GM12878 (cell line): ENCODE measurements around the gene SECISBP2. TPM values are rescaled to one million over a fixed set of nuclear protein-coding genes. Genes with fewer than 3 reads are reported as not detected.

Experiments used
- ATAC-seq: fragments of 200-7000 bp; cut with Tn5 transposase; 3 replicates; pipeline ENCODE4 v1.9.1; 2020; ENCODE audit warnings: mild to moderate bottlenecking, moderate library complexity
- BruUV-seq: library from RNA; stranded (reverse); fragments of 400-500 nt; replicated peaks from 2 replicates; lab custom pipeline; 2021; lab: Mats Ljungman, UMichigan
- CTCF ChIA-PET: fragments of 300-600 bp; sonication (Branson Sonifier 250); formaldehyde crosslinking; extraction: SDS; loops from one replicate; lab custom pipeline; 2021; ENCODE audit warnings: inconsistent platforms; lab: Yijun Ruan, JAX
- POLR2A ChIA-PET: fragments of 350-600 bp; formaldehyde crosslinking; extraction: SDS; loops from one replicate; lab custom pipeline; 2021; ENCODE audit warnings: inconsistent platforms; lab: Charles Lee
- RAD21 ChIA-PET: fragments of 300-600 bp; sonication (Branson Sonifier 250); formaldehyde crosslinking; loops from one replicate; lab custom pipeline; 2023; ENCODE audit warnings: antibody characterized with exemption; ENCODE audit not compliant: unreplicated experiment; lab: Charles Lee
- SMC1A ChIA-PET: fragments of 300-600 bp; sonication (Branson Sonifier 250); formaldehyde crosslinking; loops from one replicate; lab custom pipeline; 2023; ENCODE audit not compliant: unreplicated experiment, uncharacterized antibody; lab: Charles Lee
- DNase-seq: peaks from one replicate; pipeline ENCODE4 v3.0.0-alpha.2; 2011; ENCODE audit warnings: low read depth, low spot score
- FAIRE-seq: peaks from 3 replicates; lab custom pipeline; 2011; peaks lifted over from hg19 to GRCh38; lab: Jason Lieb, UNC
- H2AFZ ChIP-seq: 2 replicates; pipeline ENCODE4 v1.6.0; 2011; ENCODE audit warnings: low read depth, low read length, control low read depth; ENCODE audit not compliant: control insufficient read depth
- H3K27ac ChIP-seq: 2 replicates; pipeline ENCODE4 v1.5.1; 2011; ENCODE audit warnings: control low read depth; ENCODE audit not compliant: control insufficient read depth, insufficient read depth
- H3K27me3 ChIP-seq, 2 experiments: replicated peaks in 1 of 2; 2 replicates each; pipeline versions ENCODE4 v1.6.0 to v1.6.1; 2011; ENCODE audit warnings: low read length in 1 of 2; ENCODE audit not compliant: control insufficient read depth in 2 of 2, insufficient read depth in 2 of 2
- H3K36me3 ChIP-seq, 2 experiments: 2 replicates each; pipeline ENCODE4 v1.5.1; 2011; ENCODE audit warnings: low read length in 1 of 2; ENCODE audit not compliant: control insufficient read depth in 2 of 2, insufficient read depth in 2 of 2
- H3K4me1 ChIP-seq: 2 replicates; pipeline ENCODE4 v1.6.1; 2011; ENCODE audit warnings: mild to moderate bottlenecking, low read length, moderate library complexity, mixed read lengths; ENCODE audit not compliant: control insufficient read depth, insufficient read depth
- H3K4me2 ChIP-seq: 2 replicates; pipeline ENCODE4 v1.6.0; 2011; ENCODE audit warnings: control low read depth; ENCODE audit not compliant: control insufficient read depth, insufficient read depth
- H3K4me3 ChIP-seq: fragments of 200-600 bp; sonication (generic); 2 replicates; pipeline ENCODE4 v1.5.1; 2016
- H3K79me2 ChIP-seq: 2 replicates; pipeline ENCODE4 v1.6.0; 2011; ENCODE audit warnings: low read length; ENCODE audit not compliant: control insufficient read depth, insufficient read depth
- H3K9ac ChIP-seq: 2 replicates; pipeline ENCODE4 v1.8.0; 2011; ENCODE audit warnings: low read length, control low read depth, mixed read lengths; ENCODE audit not compliant: control insufficient read depth, insufficient read depth
- H3K9me3 ChIP-seq: replicated peaks from 3 replicates; pipeline ENCODE4 v1.5.1; 2011; ENCODE audit warnings: mild to moderate bottlenecking, low read length; ENCODE audit not compliant: control insufficient read depth, insufficient read depth
- H4K20me1 ChIP-seq: 2 replicates; pipeline ENCODE4 v1.6.0; 2011; ENCODE audit not compliant: control insufficient read depth, insufficient read depth
- ATF2 ChIP-seq: IDR thresholded peaks from 2 replicates; pipeline ENCODE4 v1.6.1; 2012; ENCODE audit warnings: low read length, inconsistent platforms
- BACH1 ChIP-seq: fragments of 450-650 bp; IDR thresholded peaks from 2 replicates; pipeline ENCODE4 v1.6.1; 2017; ENCODE audit warnings: mild to moderate bottlenecking, borderline replicate concordance
- CHD2 ChIP-seq: IDR thresholded peaks from 2 replicates; pipeline ENCODE4 v1.6.1; 2011; ENCODE audit warnings: low read depth, low read length, improper control_type of control experiment, borderline replicate concordance
- EP300 ChIP-seq, 2 experiments: fragments of 150-350 bp in 1 of 2; IDR thresholded peaks; 2 replicates each; pipeline ENCODE4 v1.6.1; 2011 to 2012; ENCODE audit warnings: low read depth in 2 of 2, low read length in 2 of 2, borderline replicate concordance in 1 of 2, improper control_type of control experiment in 1 of 2, inconsistent platforms in 1 of 2; ENCODE audit not compliant: control insufficient read depth in 1 of 2
- FOXM1 ChIP-seq: IDR thresholded peaks from 2 replicates; pipeline ENCODE4 v1.6.1; 2012; ENCODE audit warnings: low read depth, mild to moderate bottlenecking, inconsistent platforms, low read length, moderate library complexity
- IKZF1 ChIP-seq: fragments of 450-650 bp; conservative IDR thresholded peaks from 2 replicates; pipeline ENCODE4 v1.6.1; 2017; ENCODE audit warnings: antibody characterized with exemption, mild to moderate bottlenecking
- IKZF2 ChIP-seq, 2 experiments: fragments of 450-650 bp; IDR thresholded peaks; 2 replicates each; pipeline ENCODE4 v1.6.1; 2017; ENCODE audit warnings: mild to moderate bottlenecking in 2 of 2, moderate library complexity in 2 of 2
- MEF2A ChIP-seq: IDR thresholded peaks from 2 replicates; pipeline ENCODE4 v1.6.1; 2011; ENCODE audit warnings: low read depth, mild to moderate bottlenecking, low read length, moderate library complexity; ENCODE audit not compliant: insufficient read depth
- MEF2B ChIP-seq: fragments of 450-650 bp; IDR thresholded peaks from 2 replicates; pipeline ENCODE4 v1.6.1; 2018; ENCODE audit warnings: mild to moderate bottlenecking, moderate library complexity; ENCODE audit not compliant: partially characterized antibody, poor library complexity, severe bottlenecking
- SREBF1 ChIP-seq: IDR thresholded peaks from 2 replicates; pipeline ENCODE4 v1.6.1; 2012; ENCODE audit warnings: mild to moderate bottlenecking, low read length
- SUPT20H ChIP-seq: IDR thresholded peaks from 2 replicates; pipeline ENCODE4 v1.6.1; 2011; ENCODE audit warnings: low read depth, mild to moderate bottlenecking, low read length, moderate library complexity, borderline replicate concordance; ENCODE audit not compliant: control insufficient read depth
- TAF1 ChIP-seq: IDR thresholded peaks from 2 replicates; pipeline ENCODE4 v1.6.1; 2011; ENCODE audit warnings: mild to moderate bottlenecking, low read depth, low read length, borderline replicate concordance
- TCF7 ChIP-seq: IDR thresholded peaks from 2 replicates; pipeline ENCODE4 v1.6.1; 2014; ENCODE audit warnings: antibody characterized with exemption, borderline replicate concordance
- ZNF24 ChIP-seq: fragments of 450-650 bp; IDR thresholded peaks from 2 replicates; pipeline ENCODE4 v1.6.1; 2017; ENCODE audit warnings: antibody characterized with exemption, mild to moderate bottlenecking
- WGBS: methylation state at CpG from one replicate; pipeline ENCODE4 v1.1.6; 2016; ENCODE audit warnings: low lambda C conversion rate; ENCODE audit not compliant: insufficient replicate concordance, insufficient coverage; ENCODE audit errors: missing lambda C conversion rate; 5-methylcytosine and 5-hydroxymethylcytosine counted together
- in situ Hi-C: fragments of 300-500 bp; cut with MboI; formaldehyde crosslinking; loops from 9 replicates; pipeline ENCODE4 v1.14.3; 2018; ENCODE audit warnings: mixed read lengths
- intact Hi-C: fragments of 100-400 bp; cut with micrococcal nuclease; formaldehyde crosslinking; loops from one replicate; pipeline ENCODE4 v1.14.2; 2022; ENCODE audit not compliant: unreplicated experiment
- polyA plus RNA-seq, 11 experiments: library from polyadenylated mRNA; depleted of rRNA in 4 of 11; unstranded in 6 of 11; stranded (reverse) in 5 of 11; fragments of >200 nt; fragmentation: Nextera tagmentation in 4 of 11; fragmentation: Illumina TruSeq in 1 of 11; extraction: Ambion mirVana in 4 of 11; extraction: Trizol in 1 of 11; gene quantifications; 1 replicate in 1 of 11; 2 replicates in 10 of 11; pipeline versions ENCODE4 v1.2.1 to v1.2.3, GENCODE V29; 2011 to 2016; ENCODE audit warnings: inconsistent platforms in 2 of 11, missing spikeins in 2 of 11, low read depth in 1 of 11
- total RNA-seq, 4 experiments: library from RNA; depleted of rRNA in 3 of 4; stranded (reverse); fragments of >200 nt in 3 of 4; fragmentation: Illumina TruSeq in 1 of 4; extraction: Trizol in 1 of 4; gene quantifications; 2 replicates each; pipeline versions ENCODE4 v1.2.1 to v1.2.3, GENCODE V29; 2013 to 2021
- TF ChIP-seq, protein P1 (sequence below): IDR thresholded peaks from 2 replicates; pipeline ENCODE4 v1.6.1; 2011; ENCODE audit warnings: low read depth, low read length, improper control_type of control experiment, borderline replicate concordance

Gene SECISBP2
- total and polyA plus RNA-seq, 10 of the 15 experiments (the other 5 are each of a cell fraction or from before 2014, with no cell fraction given), result 4.6 to 50.5 (median 31.9) TPM

DNA sequence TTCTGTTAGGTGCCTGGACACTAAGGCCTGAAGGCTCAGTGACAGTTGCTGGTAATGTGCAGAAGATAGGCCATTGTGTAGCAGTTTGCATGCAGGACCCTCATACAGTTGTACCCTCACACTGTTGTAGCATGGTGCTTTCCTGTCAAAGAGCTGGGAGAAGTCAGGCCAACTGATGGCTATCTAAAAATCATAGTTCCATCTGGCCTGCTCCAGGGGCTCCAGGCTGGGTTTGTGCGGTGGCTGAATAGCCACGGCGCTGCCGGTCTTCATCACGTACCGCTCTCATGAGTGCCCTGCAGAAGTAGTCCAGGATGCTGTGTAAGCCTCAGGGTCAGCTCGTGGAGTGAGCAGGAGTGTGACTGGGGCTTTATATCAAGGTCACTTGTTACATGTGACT, 12.2 kb downstream of the SECISBP2 start:
- ChIA-PET SMC1A (no interaction called here), CTCF (interaction anchor here (1.0 kb wide), 1 partner anchor 12 kb away, joined by 4 read pairs; no protein-coding TSS in a partner anchor), RAD21 (no interaction called here), POLR2A (no interaction called here)
- H3K4me2 ChIP-seq, result no peak overlapping the region
- intact Hi-C loops, result no loop called here
- H3K9me3 ChIP-seq, result no peaks in the 10 kb centered on the region
- no peaks in the 10 kb centered on the region for H4K20me1 ChIP-seq
- no peak for DNase-seq
- TF ChIP-seq TAF1, result no peak
- TF ChIP-seq CHD2, result no peak
- no peak for TF ChIP-seq TCF7
- no peak for TF ChIP-seq SUPT20H
- in situ Hi-C loops, result no loop called here
- no peaks in the 10 kb centered on the region for H3K4me1 ChIP-seq
- no TSS peak for BruUV-seq
- H3K9ac ChIP-seq, result no peak overlapping the region
- H3K27me3 ChIP-seq, result no peaks in the 10 kb centered on the region
- no peaks in the 10 kb centered on the region for H3K79me2 ChIP-seq
- no peak overlapping the region for H2AFZ ChIP-seq
- FAIRE-seq, result no peak
- H3K4me3 ChIP-seq, result no peak overlapping the region
- ATAC-seq, result no peak
- WGBS, result 98% methylated on average over 7 of the region's 7 CpGs
- no peak overlapping the region for H3K27ac ChIP-seq
- H3K36me3 ChIP-seq, result peaks cover 3 to 46% of the 10 kb centered on the region in 2 experiments; a peak in 3 of 4 replicates

GRCh38 chr9:89339807-89340206, 21.5 kb downstream of the SECISBP2 start:
- ATAC-seq (peak; percentile 77), DNase-seq (peak; percentile 65), FAIRE-seq (no peak)
- peaks cover 0 to 23% of the 10 kb centered on the region in 2 experiments; a peak in 3 of 4 replicates for H3K36me3 ChIP-seq
- in situ Hi-C loops, result no loop called here
- 7% methylated on average over 2 of the region's 2 CpGs for WGBS
- intact Hi-C loops, result loop anchor here (2.0 kb wide), 1 partner anchor 19 kb away; no protein-coding TSS in a partner anchor
- ChIA-PET POLR2A (interaction anchor here (1.0 to 1.4 kb wide), 4 partner anchors 13 to 71 kb away, joined by 3 to 4 read pairs (median 4); no protein-coding TSS in a partner anchor), SMC1A (interaction anchor here (0.8 to 2.2 kb wide), 10 partner anchors 13 to 258 kb away, joined by 3 to 20 read pairs (median 4); no protein-coding TSS in a partner anchor), CTCF (interaction anchor here (0.9 to 1.5 kb wide), 4 partner anchors 8 to 209 kb away, joined by 3 to 7 read pairs (median 6); no protein-coding TSS in a partner anchor), RAD21 (interaction anchor here (0.8 to 2.1 kb wide), 10 partner anchors 8 to 209 kb away, joined by 3 to 18 read pairs (median 4); no protein-coding TSS in a partner anchor)
- peaks cover 2% of the 10 kb centered on the region; the same call in 1 of the 3 replicates for H3K9me3 ChIP-seq
- H3K4me1 ChIP-seq, result peaks cover 22% of the 10 kb centered on the region
- H3K9ac ChIP-seq, result peak overlapping the region; percentile 15; the same call in 1 of the 2 replicates
- peak overlapping the region; percentile 85 for H3K27ac ChIP-seq
- H4K20me1 ChIP-seq, result no peaks in the 10 kb centered on the region
- H3K4me2 ChIP-seq, result peak overlapping the region; percentile 36
- no peaks in the 10 kb centered on the region; the same call in 1 of the 2 replicates for H3K79me2 ChIP-seq
- BruUV-seq, result no TSS peak
- H3K4me3 ChIP-seq, result no peak overlapping the region
- H2AFZ ChIP-seq, result no peak overlapping the region
- H3K27me3 ChIP-seq, result no peaks in the 10 kb centered on the region
- TF ChIP-seq ATF2 (peak; percentile 46), SREBF1 (no peak), ZNF24 (0 out of 2 replicates have a peak, but pooled peaks have one; percentile 40), MEF2A (peak; percentile 33; the same call in 1 of the 2 replicates), BACH1 (no peak), IKZF2 (IDR thresholded peaks at IDR 0.05) (peak in 1 of 2 experiments; percentile 41; a peak in 1 of 4 replicates), IKZF1 (no peak), EP300 (IDR thresholded peaks at IDR 0.05; ENCODE audit: borderline replicate concordance in 1 of 2, control insufficient read depth in 1 of 2, low read depth in 2 of 2, low read length in 2 of 2) (peak in 1 of 2 experiments; percentile 43; a peak in 1 of 4 replicates), MEF2B (no peak), FOXM1 (no peak; the same call in 1 of the 2 replicates)
- TF ChIP-seq, protein P1, sequence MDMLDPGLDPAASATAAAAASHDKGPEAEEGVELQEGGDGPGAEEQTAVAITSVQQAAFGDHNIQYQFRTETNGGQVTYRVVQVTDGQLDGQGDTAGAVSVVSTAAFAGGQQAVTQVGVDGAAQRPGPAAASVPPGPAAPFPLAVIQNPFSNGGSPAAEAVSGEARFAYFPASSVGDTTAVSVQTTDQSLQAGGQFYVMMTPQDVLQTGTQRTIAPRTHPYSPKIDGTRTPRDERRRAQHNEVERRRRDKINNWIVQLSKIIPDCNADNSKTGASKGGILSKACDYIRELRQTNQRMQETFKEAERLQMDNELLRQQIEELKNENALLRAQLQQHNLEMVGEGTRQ, result no peak
